Endometrium (tissue), 2 donors: ENCODE measurements around the gene KATNAL1.

ENCODE experiments used
- FAIRE-seq: peaks from 2 replicates; lab custom pipeline; 2012; peaks lifted over from hg19 to GRCh38; lab: Jason Lieb, UNC
- donor health status: control.
- donor health status: control.

The KATNAL1 gene

GRCh38 chr13:30332456-30333143 lies 25.2 kb upstream of the KATNAL1 start:
- no peak for FAIRE-seq

- FAIRE-seq, result no peak
Measured at GRCh38 chr13:30331331-30331771, 24.0 kb upstream of the KATNAL1 start.

DNA sequence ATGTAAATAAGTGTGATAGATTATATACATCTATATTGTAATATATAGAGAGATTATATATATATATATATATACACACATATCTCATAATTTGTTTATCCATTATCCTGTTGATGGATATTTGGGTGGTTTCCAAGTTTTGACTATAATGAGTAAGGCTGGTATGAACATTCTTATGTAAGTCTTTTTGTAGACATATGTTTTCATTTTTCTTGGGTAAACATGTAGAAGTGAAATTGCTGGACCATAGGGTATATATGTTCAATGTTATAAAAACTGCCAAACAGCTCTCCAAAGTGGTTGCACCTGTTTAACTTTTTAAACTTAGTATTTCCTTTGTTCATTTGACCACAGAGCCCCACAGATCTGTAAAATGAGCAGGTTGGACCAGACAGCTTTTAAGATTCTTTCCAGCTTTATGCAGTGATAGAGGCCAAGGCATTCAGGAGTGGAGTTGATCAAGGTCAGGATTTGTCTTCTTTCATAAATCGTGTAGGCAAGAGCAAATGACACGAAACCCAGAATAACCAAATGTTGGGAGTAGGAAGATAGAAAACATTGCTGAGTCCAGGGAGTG lies 21.7 kb upstream of the KATNAL1 start:
- no peak for FAIRE-seq

GRCh38 chr13:30325668-30326067 lies 18.3 kb upstream of the KATNAL1 start:
- FAIRE-seq, result no peak

DNA sequence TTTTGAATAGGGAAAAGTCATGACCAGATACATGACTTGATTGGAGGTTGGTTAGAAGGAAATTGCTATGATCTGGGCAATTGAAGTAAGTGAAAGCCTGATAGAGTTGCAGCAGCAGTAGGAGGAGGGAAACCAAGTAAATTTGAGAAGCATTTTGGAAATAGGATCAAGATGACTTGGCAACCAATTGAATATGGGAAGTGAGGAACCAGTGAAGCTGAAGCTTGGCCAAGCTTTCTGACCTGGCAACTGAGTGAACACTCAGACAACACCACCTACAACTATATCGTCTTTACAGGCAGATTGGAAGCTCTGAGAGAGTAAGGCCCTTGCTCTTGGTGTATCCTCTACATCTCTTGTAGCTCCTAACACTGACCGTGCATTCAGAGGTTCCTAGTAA lies 16.2 kb upstream of the KATNAL1 start:
- FAIRE-seq, result no peak

- no peak for FAIRE-seq
Measured at GRCh38 chr13:30322428-30322827, 15.1 kb upstream of the KATNAL1 start.

- FAIRE-seq, result no peak
Measured at GRCh38 chr13:30321256-30321655, 13.9 kb upstream of the KATNAL1 start.

DNA sequence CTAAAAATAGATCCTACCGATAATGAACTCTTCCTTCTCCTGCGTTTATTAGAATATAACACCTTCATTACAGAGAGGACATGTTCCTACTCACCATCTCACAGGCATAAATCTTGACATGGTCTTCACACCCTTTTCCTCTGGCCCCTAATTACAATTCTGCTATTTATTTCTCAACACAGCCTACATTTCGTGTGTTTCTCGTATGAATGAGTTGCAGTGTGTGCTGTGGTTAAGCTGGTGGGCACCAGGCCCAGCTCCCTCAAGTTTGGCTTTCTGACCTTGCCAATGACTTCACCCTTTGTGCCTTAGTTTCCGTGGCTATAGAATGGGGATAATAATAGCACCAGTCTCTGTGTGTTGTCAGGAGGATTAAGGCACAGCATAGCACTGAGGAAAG lies 12.3 kb upstream of the KATNAL1 start:
- FAIRE-seq, result no peak

GRCh38 chr13:30319130-30319529 lies 11.8 kb upstream of the KATNAL1 start:
- no peak for FAIRE-seq

- FAIRE-seq, result no peak
Measured at GRCh38 chr13:30318026-30318425, 10.7 kb upstream of the KATNAL1 start.

GRCh38 chr13:30314562-30314961 lies 7.2 kb upstream of the KATNAL1 start:
- FAIRE-seq, result no peak

DNA sequence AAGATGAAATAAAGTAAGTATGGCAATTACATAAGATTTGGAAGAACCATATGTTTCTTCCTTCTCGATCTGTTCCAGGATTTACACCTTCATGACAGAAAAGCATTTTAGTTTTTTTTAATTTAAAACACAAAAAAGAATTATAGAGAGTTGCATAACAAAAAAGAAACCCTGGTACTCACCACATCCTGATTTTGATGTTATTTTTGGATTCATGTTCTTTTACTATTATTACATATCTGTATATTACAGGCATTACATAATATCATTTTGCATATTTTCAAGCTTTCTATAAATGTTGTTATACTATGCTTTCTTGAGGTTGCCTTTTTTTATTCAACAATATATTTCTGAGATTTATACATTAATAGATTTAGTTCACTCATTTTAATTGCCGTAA lies 6.7 kb upstream of the KATNAL1 start:
- no peak for FAIRE-seq

GRCh38 chr13:30313311-30313710 lies 6.0 kb upstream of the KATNAL1 start:
- no peak for FAIRE-seq

GRCh38 chr13:30312904-30313303 lies 5.6 kb upstream of the KATNAL1 start:
- no peak for FAIRE-seq

DNA sequence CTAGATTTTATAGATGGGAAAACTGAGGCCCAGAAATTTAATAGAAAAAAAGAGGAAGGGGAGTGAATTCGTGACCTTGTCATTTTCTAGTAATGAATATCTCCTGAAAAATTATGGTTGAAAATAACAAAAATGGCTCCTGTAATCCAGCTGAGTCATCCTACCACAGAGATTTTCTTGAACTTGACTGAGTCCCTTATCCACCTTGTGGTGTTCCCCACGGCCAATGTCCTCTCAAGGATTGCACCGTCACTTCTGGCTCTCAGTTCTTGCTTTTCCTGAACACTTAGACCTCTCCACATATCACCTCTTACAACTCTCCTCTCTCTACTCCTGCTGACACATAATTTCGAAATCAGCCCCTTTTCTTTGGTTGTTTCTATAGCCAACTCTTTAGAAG lies 1.2 kb upstream of the KATNAL1 start:
- no peak for FAIRE-seq

- no peak for FAIRE-seq
Measured at GRCh38 chr13:30307971-30308290, 580 bp upstream of the KATNAL1 start.

DNA sequence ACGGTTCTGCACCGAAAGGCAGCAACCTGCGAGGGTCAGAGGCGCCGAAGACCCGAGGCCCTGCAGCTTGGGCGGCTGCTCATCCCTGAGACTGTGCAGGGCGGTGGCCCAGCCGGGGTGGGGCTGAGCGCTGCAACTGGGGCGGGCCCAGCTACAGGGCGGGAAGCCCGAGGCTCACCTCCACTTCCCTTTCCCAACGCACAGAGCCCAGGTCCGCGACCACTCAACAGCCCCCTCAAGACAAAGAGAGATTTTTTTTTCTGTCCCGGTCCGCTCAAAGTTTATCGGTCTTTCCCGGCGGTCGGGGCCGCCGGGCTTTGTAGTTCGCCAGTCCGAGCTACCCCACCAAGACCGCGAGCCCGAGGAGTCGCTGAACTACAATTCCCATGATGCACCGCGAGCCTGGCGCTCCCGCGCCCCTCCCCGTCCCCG lies 573 bp downstream of the KATNAL1 start:
- FAIRE-seq, result no peak

DNA sequence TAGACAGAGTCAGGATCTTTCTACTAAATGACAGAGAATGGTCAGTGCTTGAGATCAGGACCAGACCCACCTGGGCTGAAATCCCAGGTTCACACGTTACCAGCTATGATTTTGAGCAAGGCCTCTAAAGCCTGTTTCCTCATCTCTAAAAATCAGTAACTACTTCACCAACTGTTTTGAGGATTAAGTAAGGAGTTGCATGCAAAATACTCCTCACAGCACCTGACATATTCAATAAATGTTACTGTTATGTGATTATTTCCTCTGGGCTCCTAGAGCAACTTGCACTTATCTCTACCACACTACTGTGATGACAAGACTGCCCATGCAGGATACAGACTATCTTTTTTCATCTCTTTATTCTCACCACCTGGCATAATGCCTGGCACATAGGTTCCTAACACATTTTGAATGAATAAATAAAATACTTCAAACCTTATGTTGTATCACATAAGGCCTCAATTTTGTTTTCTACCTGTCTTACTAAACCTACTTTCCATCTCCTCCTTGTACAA lies 1.8 kb downstream of the KATNAL1 start:
- no peak for FAIRE-seq

DNA sequence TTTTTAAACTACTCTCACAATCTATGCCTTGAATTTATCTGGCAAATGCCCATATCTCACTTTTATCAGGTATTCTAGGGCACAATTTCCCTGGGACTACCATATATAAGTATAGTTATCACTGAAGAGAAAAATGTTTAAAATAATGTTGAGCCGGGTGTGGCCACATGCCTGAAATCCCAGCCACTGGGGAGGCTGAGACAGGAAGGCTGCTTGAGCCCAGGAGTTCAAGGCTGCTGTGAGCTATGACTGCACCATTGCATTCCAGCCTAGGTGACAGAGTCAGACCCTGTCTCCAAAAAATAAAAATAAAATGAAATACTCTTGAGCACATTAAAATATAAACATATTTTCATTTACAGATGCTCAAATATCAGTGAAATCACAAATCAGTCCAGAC lies 4.1 kb downstream of the KATNAL1 start:
- FAIRE-seq, result no peak

GRCh38 chr13:30301827-30302226 lies 5.5 kb downstream of the KATNAL1 start:
- FAIRE-seq, result no peak

GRCh38 chr13:30300596-30300995 lies 6.8 kb downstream of the KATNAL1 start:
- no peak for FAIRE-seq

- FAIRE-seq, result no peak
Measured at GRCh38 chr13:30299786-30300185, 7.6 kb downstream of the KATNAL1 start.

- FAIRE-seq, result no peak
Measured at GRCh38 chr13:30295116-30295515, 12.2 kb downstream of the KATNAL1 start.

- no peak for FAIRE-seq
Measured at GRCh38 chr13:30294004-30294403, 13.3 kb downstream of the KATNAL1 start.
